Measurements from ENCODE around the gene NEAT1.

Gene NEAT1

DNA sequence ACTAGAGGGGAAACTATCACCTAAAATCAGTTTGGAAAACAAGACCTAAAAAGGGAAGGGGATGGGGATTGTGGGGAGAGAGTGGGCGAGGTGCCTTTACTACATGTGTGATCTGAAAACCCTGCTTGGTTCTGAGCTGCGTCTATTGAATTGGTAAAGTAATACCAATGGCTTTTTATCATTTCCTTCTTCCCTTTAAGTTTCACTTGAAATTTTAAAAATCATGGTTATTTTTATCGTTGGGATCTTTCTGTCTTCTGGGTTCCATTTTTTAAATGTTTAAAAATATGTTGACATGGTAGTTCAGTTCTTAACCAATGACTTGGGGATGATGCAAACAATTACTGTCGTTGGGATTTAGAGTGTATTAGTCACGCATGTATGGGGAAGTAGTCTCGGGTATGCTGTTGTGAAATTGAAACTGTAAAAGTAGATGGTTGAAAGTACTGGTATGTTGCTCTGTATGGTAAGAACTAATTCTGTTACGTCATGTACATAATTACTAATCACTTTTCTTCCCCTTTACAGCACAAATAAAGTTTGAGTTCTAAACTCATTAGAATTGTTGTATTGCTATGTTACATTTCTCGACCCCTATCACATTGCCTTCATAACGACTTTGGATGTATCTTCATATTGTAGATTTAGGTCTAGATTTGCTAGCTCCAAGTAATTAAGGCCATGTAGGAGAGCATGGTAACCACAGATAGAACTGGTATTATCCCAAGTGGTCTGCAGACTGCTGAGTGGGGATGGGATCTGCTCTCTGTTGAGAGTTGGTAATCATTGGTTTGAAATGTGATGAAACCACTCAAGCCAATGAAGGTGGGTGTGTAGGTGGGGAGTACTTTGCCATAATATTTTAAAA, 3.6 kb downstream of the NEAT1 start:
- peaks cover 99% of the 10 kb centered on the region for H3K36me3 Mint-ChIP-seq (ENCODE audit: insufficient read depth)

DNA sequence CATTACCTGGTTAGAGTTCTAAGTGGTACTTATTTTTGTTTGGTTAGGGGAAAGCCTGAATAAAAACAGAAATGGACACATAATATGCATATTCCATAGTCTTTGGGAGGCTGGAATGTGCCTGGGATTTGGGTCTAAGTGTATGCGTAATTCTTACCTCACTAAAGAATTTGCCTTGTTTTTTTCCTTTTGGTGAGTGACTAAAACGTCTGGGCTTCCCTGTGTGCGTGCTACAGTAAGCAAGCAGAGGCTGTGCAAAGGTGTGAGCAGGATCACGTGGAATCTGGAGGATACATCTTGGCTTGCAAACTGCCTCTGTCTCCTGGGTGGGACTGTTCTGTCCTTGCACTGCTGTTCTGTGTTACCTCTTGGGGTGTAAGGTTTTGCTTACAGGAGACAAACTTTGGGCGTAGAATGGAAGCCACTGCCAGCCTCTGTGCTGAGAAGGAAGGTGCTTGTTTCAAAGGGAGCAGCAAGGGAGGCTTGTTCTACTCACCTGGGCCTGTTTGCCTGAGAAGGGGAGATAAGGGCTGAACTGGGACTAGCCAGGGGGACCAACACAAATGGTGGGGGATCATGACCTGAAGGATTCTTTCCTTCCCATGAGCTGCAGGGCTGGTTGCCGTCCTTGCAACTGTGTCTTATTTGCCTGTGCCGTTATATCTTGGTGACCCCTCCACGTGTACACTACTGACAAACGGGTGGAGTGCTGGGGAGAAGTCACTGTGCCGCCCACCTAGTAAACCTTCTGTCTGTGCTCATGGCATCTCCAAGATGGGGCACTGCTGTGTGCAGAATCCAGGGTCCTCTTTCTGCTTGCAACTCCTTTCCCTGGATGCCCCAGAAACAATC, 4.5 kb downstream of the NEAT1 start:
- Mint-ChIP-seq H3K4me3 (peak overlapping the region; percentile 100), H3K9me3 (no peaks in the 10 kb centered on the region), H3K4me1 (ENCODE audit: low read depth in 2 of 2) (peaks cover 77 to 84% of the 10 kb centered on the region in 2 donors), H3K36me3 (ENCODE audit: insufficient read depth) (peaks cover 99% of the 10 kb centered on the region), H3K27ac (peak overlapping the region; percentile 99), H3K27me3 (no peaks in the 10 kb centered on the region)
- DNase-seq: no peak
- ATAC-seq (replicated peaks): no peak

More for the DNA sequence above, 3.6 kb downstream of the NEAT1 start:
- no peak for DNase-seq
- H3K9me3 Mint-ChIP-seq: no peaks in the 10 kb centered on the region
- H3K4me3 Mint-ChIP-seq: peak overlapping the region; percentile 100
- peak; percentile 31 for ATAC-seq (replicated peaks)
- no peaks in the 10 kb centered on the region for H3K27me3 Mint-ChIP-seq
- H3K27ac Mint-ChIP-seq: peak overlapping the region; percentile 99
- peaks cover 74 to 75% of the 10 kb centered on the region in 2 donors for H3K4me1 Mint-ChIP-seq (ENCODE audit: low read depth in 2 of 2)

DNA sequence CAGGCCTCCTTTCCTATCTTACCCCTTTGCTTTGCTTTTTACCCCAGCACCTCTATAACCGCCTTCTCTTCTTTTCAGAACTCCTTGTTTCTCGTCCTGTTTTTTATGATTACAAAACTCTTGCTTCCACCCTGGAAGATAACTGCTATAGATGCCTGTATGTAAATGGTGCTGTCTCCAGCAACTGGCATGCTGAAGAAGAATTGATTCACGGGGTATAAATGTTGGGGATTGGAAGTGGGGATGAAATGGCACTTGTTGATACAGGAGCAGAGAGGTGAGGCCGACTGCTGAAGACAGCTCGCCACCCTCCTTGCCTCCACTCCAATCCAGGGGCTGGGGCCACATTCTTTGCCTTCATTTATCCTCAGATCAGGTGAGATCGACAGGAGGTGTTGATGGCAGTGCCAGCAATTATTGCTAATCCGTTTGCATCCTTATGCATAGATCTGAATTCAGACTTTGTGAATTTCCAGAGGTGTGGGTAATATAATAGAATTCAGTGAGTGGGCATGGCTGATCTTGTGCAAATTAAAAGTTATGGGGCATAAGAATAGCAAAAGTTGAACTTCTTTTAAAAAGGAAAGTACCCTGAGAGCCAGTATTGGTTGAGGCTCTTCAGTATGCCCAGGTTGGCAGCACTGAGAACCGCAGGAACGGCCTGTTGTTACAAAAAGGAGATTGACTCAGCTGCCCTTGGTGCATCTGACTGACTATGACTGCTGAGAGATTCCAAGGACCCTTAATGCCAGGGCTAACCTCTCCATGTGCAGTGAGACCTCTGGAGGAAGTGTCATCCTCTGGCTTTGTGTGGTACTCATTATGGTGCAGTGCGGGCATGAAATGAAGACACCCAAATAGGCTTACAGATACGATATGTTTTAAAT, 5.3 kb downstream of the NEAT1 start:
- Mint-ChIP-seq H3K9me3 (no peaks in the 10 kb centered on the region), H3K4me3 (peak overlapping the region; percentile 100), H3K27ac (peak overlapping the region; percentile 99), H3K27me3 (no peaks in the 10 kb centered on the region), H3K36me3 (ENCODE audit: insufficient read depth) (peaks cover 96% of the 10 kb centered on the region), H3K4me1 (ENCODE audit: low read depth in 2 of 2) (peaks cover 75 to 86% of the 10 kb centered on the region in 2 donors)
- DNase-seq: no peak
- no peak for ATAC-seq (replicated peaks)

DNA sequence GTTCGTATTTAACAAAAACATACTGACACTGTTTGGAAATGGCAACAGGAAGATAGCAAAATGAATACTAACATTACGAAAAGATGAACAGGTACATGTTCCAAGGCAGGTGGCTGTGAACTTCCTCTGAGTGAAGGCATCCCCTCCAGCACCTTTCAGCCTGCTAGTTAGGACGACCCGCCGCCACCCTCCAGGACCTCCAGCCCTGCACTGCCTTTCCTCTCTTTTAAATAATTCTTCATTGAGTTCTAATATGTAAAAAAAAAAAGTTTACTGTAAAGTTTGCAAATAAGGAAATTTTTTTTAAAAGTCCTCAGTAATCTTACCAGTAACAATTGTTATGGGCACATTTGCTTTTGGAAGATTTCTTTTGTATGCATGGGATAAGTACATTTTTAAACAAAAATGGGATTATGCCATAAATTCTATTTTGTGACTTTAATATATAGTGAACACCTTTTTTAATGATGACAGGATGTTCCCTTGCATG, 6.0 kb downstream of the NEAT1 start:
- peak overlapping the region; percentile 100 for H3K4me3 Mint-ChIP-seq

GRCh38 chr11:65429068-65429681, 6.6 kb downstream of the NEAT1 start:
- Mint-ChIP-seq H3K27me3 (no peaks in the 10 kb centered on the region), H3K36me3 (ENCODE audit: insufficient read depth) (peaks cover 93% of the 10 kb centered on the region), H3K9me3 (no peaks in the 10 kb centered on the region), H3K4me3 (peak overlapping the region; percentile 100), H3K27ac (peak overlapping the region; percentile 94 to 99), H3K4me1 (ENCODE audit: low read depth in 2 of 2) (peaks cover 74 to 92% of the 10 kb centered on the region in 2 donors)
- DNase-seq (no peak), ATAC-seq (replicated peaks) (no peak)

More for the DNA sequence above, 6.0 kb downstream of the NEAT1 start:
- H3K4me1 Mint-ChIP-seq (ENCODE audit: low read depth in 2 of 2): peaks cover 74 to 89% of the 10 kb centered on the region in 2 donors
- peaks cover 95% of the 10 kb centered on the region for H3K36me3 Mint-ChIP-seq (ENCODE audit: insufficient read depth)
- no peaks in the 10 kb centered on the region for H3K9me3 Mint-ChIP-seq
- no peaks in the 10 kb centered on the region for H3K27me3 Mint-ChIP-seq
- ATAC-seq (replicated peaks) (no peak), DNase-seq (no peak)
- peak overlapping the region; percentile 99 for H3K27ac Mint-ChIP-seq

DNA sequence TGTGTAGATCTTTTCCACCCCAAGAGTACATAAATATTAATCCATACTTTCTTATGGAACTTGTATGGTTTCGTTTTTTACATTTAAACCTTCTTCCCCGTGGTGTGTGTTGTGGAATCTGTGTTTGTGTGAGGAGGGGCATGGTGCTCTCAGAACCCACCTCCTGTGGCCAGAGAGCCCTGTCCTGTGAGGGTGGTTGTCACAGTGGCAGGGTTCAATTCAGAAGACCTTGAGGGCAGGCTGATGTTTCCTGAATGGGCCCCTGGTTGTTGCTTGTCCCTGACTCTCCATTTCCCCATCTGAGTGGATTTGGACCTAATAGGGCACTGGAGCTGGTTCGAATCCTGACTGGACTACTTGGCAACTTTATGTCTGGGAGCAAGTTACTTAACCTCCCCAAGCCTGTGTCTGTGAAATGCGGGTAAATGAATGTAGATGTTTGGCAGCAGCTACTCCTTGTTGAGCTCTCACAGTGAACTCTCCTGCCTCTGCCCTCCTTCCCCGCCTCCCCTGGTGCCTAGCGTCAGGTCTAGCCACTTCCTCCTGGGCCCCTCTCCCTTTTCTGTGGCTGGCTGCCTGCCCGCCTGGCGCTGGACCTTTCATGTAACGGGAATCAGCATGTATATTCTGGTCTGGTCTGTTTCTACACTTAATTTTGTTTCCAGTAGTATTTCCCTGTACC, 7.3 kb downstream of the NEAT1 start:
- ATAC-seq (replicated peaks) (no peak), DNase-seq (no peak)
- Mint-ChIP-seq H3K27ac (peak overlapping the region; percentile 94 to 99), H3K27me3 (no peaks in the 10 kb centered on the region), H3K4me1 (ENCODE audit: low read depth in 2 of 2) (peaks cover 71 to 91% of the 10 kb centered on the region in 2 donors), H3K9me3 (no peaks in the 10 kb centered on the region), H3K4me3 (peak overlapping the region; percentile 100), H3K36me3 (ENCODE audit: insufficient read depth) (peaks cover 93% of the 10 kb centered on the region)

GRCh38 chr11:65430406-65431217, 8.0 kb downstream of the NEAT1 start:
- H3K4me1 Mint-ChIP-seq (ENCODE audit: low read depth in 2 of 2): peaks cover 74 to 91% of the 10 kb centered on the region in 2 donors
- H3K9me3 Mint-ChIP-seq: no peaks in the 10 kb centered on the region
- H3K36me3 Mint-ChIP-seq (ENCODE audit: insufficient read depth): peaks cover 93% of the 10 kb centered on the region
- H3K27ac Mint-ChIP-seq: peak overlapping the region; percentile 94 to 99
- H3K4me3 Mint-ChIP-seq: peak overlapping the region; percentile 100
- H3K27me3 Mint-ChIP-seq: no peaks in the 10 kb centered on the region
- no peak for DNase-seq
- peak; percentile 6 for ATAC-seq (replicated peaks)

DNA sequence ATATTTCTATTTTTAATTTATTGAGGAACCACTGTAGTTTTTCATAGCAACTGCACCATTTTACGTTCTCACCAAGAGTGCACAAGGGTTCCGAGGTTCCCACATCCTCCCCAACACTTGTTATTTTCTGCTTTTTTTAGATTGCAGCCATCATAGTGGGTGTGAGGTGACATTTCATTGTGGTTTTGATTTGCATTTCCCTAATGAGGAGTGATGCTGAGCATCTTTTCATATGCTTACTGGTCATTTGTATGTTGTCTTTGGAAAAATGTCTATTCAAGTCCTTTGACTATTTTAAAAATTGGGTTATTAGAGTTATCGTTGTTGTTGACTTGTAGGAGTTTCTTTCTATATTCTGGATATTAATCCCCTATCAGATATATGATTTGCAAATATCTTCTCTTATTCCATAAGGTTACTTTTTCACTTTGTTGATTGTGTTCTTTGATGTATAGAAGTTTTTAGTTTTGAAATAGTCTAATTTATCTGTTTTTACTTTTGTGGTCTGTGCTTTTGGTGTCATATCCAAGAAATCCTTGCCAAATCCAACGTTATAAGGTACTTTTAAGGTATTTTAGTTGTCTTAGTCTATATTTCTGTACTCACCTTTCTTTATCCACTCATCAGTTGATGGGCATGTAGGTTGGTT, 9.0 kb downstream of the NEAT1 start:
- peak; percentile 73 for ATAC-seq (replicated peaks)
- Mint-ChIP-seq H3K4me1 (ENCODE audit: low read depth in 2 of 2) (peaks cover 74 to 91% of the 10 kb centered on the region in 2 donors), H3K36me3 (ENCODE audit: insufficient read depth) (peaks cover 93% of the 10 kb centered on the region), H3K27ac (peak overlapping the region; percentile 94 to 99), H3K27me3 (no peaks in the 10 kb centered on the region), H3K4me3 (peak overlapping the region; percentile 100), H3K9me3 (no peaks in the 10 kb centered on the region)
- DNase-seq: peak; percentile 43 to 49 (median 47)

DNA sequence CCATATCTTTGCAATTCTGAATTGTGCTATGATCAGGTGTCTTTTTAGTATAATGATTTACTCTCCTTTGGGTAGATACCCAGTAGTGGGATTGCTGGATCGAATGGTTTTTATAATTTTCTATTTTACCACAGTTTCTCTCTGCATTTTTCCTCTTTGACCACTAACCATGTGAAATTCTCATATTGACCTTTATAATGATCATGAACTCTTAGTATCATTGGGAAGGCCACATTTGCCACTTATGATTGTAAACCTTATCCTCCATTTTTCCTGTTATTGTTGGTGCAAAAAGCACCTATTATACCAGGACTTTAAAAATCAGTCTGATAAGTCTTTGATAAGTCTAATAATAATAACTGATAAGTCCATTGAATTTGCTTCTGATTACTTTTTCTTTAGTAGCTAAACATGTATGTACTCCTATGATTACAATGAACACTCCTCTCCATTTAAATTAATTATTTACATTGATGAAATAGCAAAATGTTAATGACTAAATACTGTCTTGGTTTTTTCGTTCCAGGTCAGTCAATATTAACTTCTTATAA, 9.6 kb downstream of the NEAT1 start:
- Mint-ChIP-seq H3K4me1 (ENCODE audit: low read depth in 2 of 2) (peaks cover 71 to 86% of the 10 kb centered on the region in 2 donors), H3K27me3 (no peaks in the 10 kb centered on the region), H3K4me3 (peak overlapping the region; percentile 100), H3K27ac (peak overlapping the region; percentile 94 to 99), H3K36me3 (ENCODE audit: insufficient read depth) (peaks cover 91% of the 10 kb centered on the region), H3K9me3 (no peaks in the 10 kb centered on the region)
- no peak for DNase-seq
- ATAC-seq (replicated peaks): no peak

- H3K4me1 Mint-ChIP-seq (ENCODE audit: low read depth in 2 of 2): peaks cover 68 to 86% of the 10 kb centered on the region in 2 donors
- no peaks in the 10 kb centered on the region for H3K27me3 Mint-ChIP-seq
- DNase-seq: no peak
- no peaks in the 10 kb centered on the region for H3K9me3 Mint-ChIP-seq
- H3K4me3 Mint-ChIP-seq: peak overlapping the region; percentile 14 to 100
- H3K27ac Mint-ChIP-seq: peak overlapping the region; percentile 94 to 99
- peak; percentile 13 for ATAC-seq (replicated peaks)
- H3K36me3 Mint-ChIP-seq (ENCODE audit: insufficient read depth): peaks cover 90% of the 10 kb centered on the region
Observed at GRCh38 chr11:65432686-65433582, 10.3 kb downstream of the NEAT1 start.

Measured in effector memory CD8-positive, alpha-beta T cell (primary cell).